K562 (cell line): ENCODE data around the gene NEK2. TPM values are rescaled to one million over a fixed set of nuclear protein-coding genes. Genes with fewer than 3 reads are reported as not detected.

Source experiments
- ATAC-seq: fragments of 200-7000 bp; cut with Tn5 transposase; 3 replicates; pipeline ENCODE4 v1.9.1; 2020; ENCODE audit warnings: moderate library complexity
- BruUV-seq: library from RNA; stranded (reverse); fragments of 400-500 nt; replicated peaks from 2 replicates; lab custom pipeline; 2021; lab: Mats Ljungman, UMichigan
- CTCF ChIA-PET: fragments of 300-600 bp; formaldehyde crosslinking; extraction: SDS; loops from one replicate; lab custom pipeline; 2021; ENCODE audit warnings: low intra/inter-chr PET ratio; lab: Yijun Ruan, JAX
- POLR2A ChIA-PET: fragments of 300-600, 350-650 bp; sonication (Branson Sonifier 250); formaldehyde crosslinking; extraction: SDS; loops from one replicate; lab custom pipeline; 2021; ENCODE audit warnings: antibody characterized with exemption, inconsistent platforms; lab: Yijun Ruan, JAX
- DNase-seq, 4 experiments: peaks; one replicate each; pipeline versions ENCODE4 v3.0.0 to v3.0.0-alpha.2; 2011 to 2018; ENCODE audit warnings: low spot score in 3 of 4, mixed read lengths in 3 of 4; ENCODE audit errors: extremely low read depth in 1 of 4
- FAIRE-seq: peaks from 2 replicates; lab custom pipeline; 2011; peaks lifted over from hg19 to GRCh38; lab: Jason Lieb, UNC
- H2AFZ ChIP-seq: 2 replicates; pipeline ENCODE4 v1.6.0; 2011; ENCODE audit warnings: low read depth, low read length, control low read depth, inconsistent platforms
- H3K27ac ChIP-seq: fragments of 200-600 bp; 3 replicates; pipeline ENCODE4 v1.8.0; 2011; ENCODE audit warnings: low read depth, mild to moderate bottlenecking, control low read depth, inconsistent platforms, low read length, moderate library complexity, mixed read lengths; ENCODE audit errors: extremely low read depth
- H3K27me3 ChIP-seq, 2 experiments: fragments of 300-600 bp in 1 of 2; 2 replicates in 1 of 2; 3 replicates in 1 of 2; pipeline versions ENCODE4 v1.6.0 to v1.8.0; 2011; ENCODE audit warnings: inconsistent platforms in 2 of 2, low read length in 2 of 2, mild to moderate bottlenecking in 1 of 2, mixed read lengths in 1 of 2, moderate library complexity in 1 of 2; ENCODE audit not compliant: control insufficient read depth in 2 of 2, insufficient read depth in 2 of 2
- H3K36me3 ChIP-seq: fragments of 300-600 bp; 3 replicates; pipeline ENCODE4 v1.8.0; 2011; ENCODE audit warnings: mild to moderate bottlenecking, low read length, inconsistent platforms; ENCODE audit not compliant: control insufficient read depth, insufficient read depth
- H3K4me1 ChIP-seq, 2 experiments: fragments of 200-600 bp in 1 of 2; replicated peaks in 1 of 2; 2 replicates in 1 of 2; 3 replicates in 1 of 2; pipeline versions ENCODE4 v1.5.1 to v1.8.0; 2011; ENCODE audit warnings: inconsistent platforms in 2 of 2, low read length in 2 of 2, mild to moderate bottlenecking in 1 of 2, mixed read lengths in 1 of 2, moderate library complexity in 1 of 2; ENCODE audit not compliant: control insufficient read depth in 2 of 2, insufficient read depth in 2 of 2
- H3K4me2 ChIP-seq: 2 replicates; pipeline ENCODE4 v1.6.1; 2011; ENCODE audit warnings: low read length, control low read depth, inconsistent platforms, mixed read lengths; ENCODE audit not compliant: insufficient read depth
- H3K4me3 ChIP-seq: fragments of 200-600 bp; sonication (generic), shearing (Covaris generic); 2 replicates; pipeline ENCODE4 v1.5.1; 2016; ENCODE audit warnings: control low read depth, inconsistent platforms
- H3K79me2 ChIP-seq: fragments of 200-600 bp; 3 replicates; pipeline ENCODE4 v1.8.0; 2011; ENCODE audit warnings: low read length, inconsistent platforms; ENCODE audit not compliant: control insufficient read depth, insufficient read depth
- H3K9ac ChIP-seq, 2 experiments: 2 replicates each; pipeline versions ENCODE4 v1.6.0 to v1.6.1; 2011; ENCODE audit warnings: low read depth in 2 of 2, low read length in 2 of 2, control low read depth in 1 of 2, inconsistent platforms in 1 of 2, mild to moderate bottlenecking in 1 of 2, mixed read lengths in 1 of 2; ENCODE audit not compliant: insufficient read depth in 1 of 2
- H3K9me1 ChIP-seq: one replicate; pipeline ENCODE4 v1.6.0; 2011; ENCODE audit warnings: inconsistent platforms, mild to moderate bottlenecking, low read length, moderate library complexity; ENCODE audit not compliant: control insufficient read depth, insufficient read depth
- H3K9me3 ChIP-seq: replicated peaks from 2 replicates; pipeline ENCODE4 v1.5.1; 2011; ENCODE audit warnings: low read depth, low read length, inconsistent platforms; ENCODE audit not compliant: control insufficient read depth, insufficient read depth
- H4K20me1 ChIP-seq: replicated peaks from 2 replicates; pipeline ENCODE4 v1.6.1; 2011; ENCODE audit warnings: low read length, inconsistent platforms, mixed read lengths; ENCODE audit not compliant: control insufficient read depth, insufficient read depth
- EP400 ChIP-seq: fragments of 450-650 bp; IDR thresholded peaks from 2 replicates; pipeline ENCODE4 v1.6.1; 2017; ENCODE audit warnings: antibody characterized with exemption, mild to moderate bottlenecking, moderate library complexity
- FOXO4 ChIP-seq: fragments of 450-650 bp; formaldehyde crosslinking; IDR thresholded peaks from 2 replicates; pipeline ENCODE4 v1.4.0; 2020; ENCODE audit warnings: mild to moderate bottlenecking, moderate library complexity
- HMG20B ChIP-seq: fragments of 250-450 bp; sonication (Bioruptor Pico); IDR thresholded peaks from 2 replicates; pipeline ENCODE4 v1.5.0; 2021; ENCODE audit warnings: mild to moderate bottlenecking
- MECOM ChIP-seq: fragments of 250-450 bp; sonication (Bioruptor Pico); IDR thresholded peaks from 2 replicates; pipeline ENCODE4 v1.8.0; 2022; ENCODE audit warnings: inconsistent platforms
- MYBL2 ChIP-seq, 2 experiments: fragments of 450-650 bp in 1 of 2; sonication (generic) in 1 of 2; formaldehyde crosslinking in 1 of 2; IDR thresholded peaks; 2 replicates each; pipeline versions ENCODE4 v1.6.1 to v1.8.1; 2017 to 2022; ENCODE audit warnings: borderline replicate concordance in 1 of 2, inconsistent platforms in 1 of 2, low read depth in 1 of 2, mild to moderate bottlenecking in 1 of 2, missing genetic modification reagents in 1 of 2, moderate library complexity in 1 of 2
- SOX6 ChIP-seq: fragments of 450-650 bp; IDR thresholded peaks from 2 replicates; pipeline ENCODE4 v1.6.1; 2014; ENCODE audit warnings: mild to moderate bottlenecking
- ZKSCAN1 ChIP-seq: fragments of 150-350 bp; IDR thresholded peaks from 2 replicates; pipeline ENCODE4 v1.6.1; 2016; ENCODE audit warnings: low read depth, low read length
- ZMIZ1 ChIP-seq, 2 experiments: fragments of 150-350 bp in 1 of 2; IDR thresholded peaks; 2 replicates each; pipeline ENCODE4 v1.6.1; 2012 to 2016; ENCODE audit warnings: low read depth in 2 of 2, low read length in 2 of 2, mild to moderate bottlenecking in 1 of 2, moderate library complexity in 1 of 2
- ZNF3 ChIP-seq: fragments of 250-450 bp; sonication (Bioruptor Pico); IDR thresholded peaks from 2 replicates; pipeline ENCODE4 v1.5.0; 2021; ENCODE audit warnings: mild to moderate bottlenecking, moderate library complexity
- ZNF398 ChIP-seq: fragments of 250-450 bp; sonication (Bioruptor Pico); IDR thresholded peaks from 2 replicates; pipeline ENCODE4 v1.8.0; 2021; ENCODE audit warnings: moderate library complexity, mild to moderate bottlenecking, inconsistent platforms
- ZNF561 ChIP-seq: fragments of 450-650 bp; formaldehyde crosslinking; conservative IDR thresholded peaks from 2 replicates; pipeline ENCODE4 v1.4.0; 2020; ENCODE audit warnings: mild to moderate bottlenecking, moderate library complexity
- WGBS: fragments of 100-300 bp; shearing (Covaris generic); methylation state at CpG from one replicate; pipeline ENCODE4 v1.1.6; 2016; ENCODE audit warnings: low coverage, mixed read lengths; ENCODE audit not compliant: insufficient coverage; ENCODE audit errors: missing lambda C conversion rate; 5-methylcytosine and 5-hydroxymethylcytosine counted together
- in situ Hi-C: fragments of 300-500 bp; cut with MboI; formaldehyde crosslinking; loops from 4 replicates; pipeline ENCODE4 v1.15.0; 2018; ENCODE audit warnings: inconsistent platforms, mixed read lengths
- intact Hi-C: fragments of 100-400 bp; cut with micrococcal nuclease; formaldehyde crosslinking; loops from 2 replicates; pipeline ENCODE4 v1.14.2; 2022
- polyA plus RNA-seq, 8 experiments: library from polyadenylated mRNA; depleted of rRNA in 4 of 8; stranded (reverse) in 5 of 8; unstranded in 3 of 8; fragments of >200 nt; fragmentation: Nextera tagmentation in 2 of 8; fragmentation: Illumina TruSeq in 1 of 8; extraction: Ambion mirVana in 2 of 8; extraction: Trizol in 1 of 8; gene quantifications; 2 replicates each; pipeline versions ENCODE4 v1.2.1 to v1.2.3, GENCODE V29; 2011 to 2014; ENCODE audit warnings: inconsistent platforms in 1 of 8, missing spikeins in 1 of 8
- total RNA-seq, 7 experiments: library from RNA; depleted of rRNA in 6 of 7; stranded (reverse); fragments of >200 nt in 6 of 7; fragmentation: Illumina TruSeq in 2 of 7; extraction: Trizol in 2 of 7; gene quantifications; 2 replicates each; pipeline versions ENCODE4 v1.2.1 to v1.2.3, GENCODE V29; 2011 to 2021; ENCODE audit warnings: low replicate concordance in 1 of 7

NEK2 gene
- total and polyA plus RNA-seq, 9 of the 15 experiments (the other 6 are each of a cell fraction or from before 2014, with no cell fraction given) = 30.0 to 74.7 (median 66.4) TPM

GRCh38 chr1:211621447-211622198, 53.8 kb downstream of the NEK2 start:
- TF ChIP-seq MECOM (CRISPR knock-in tag) (no peak), FOXO4 (CRISPR knock-in tag) (no peak), ZNF398 (CRISPR knock-in tag) (no peak), ZNF561 (CRISPR knock-in tag) (no peak), HMG20B (CRISPR knock-in tag) (no peak), ZKSCAN1 (no peak), ZNF3 (CRISPR knock-in tag) (no peak), SOX6 (no peak), ZMIZ1 (IDR thresholded peaks at IDR 0.05; ENCODE audit: low read depth in 2 of 2, low read length in 2 of 2) (no peak), EP400 (no peak), MYBL2 (IDR thresholded peaks at IDR 0.05; ENCODE audit: low read depth) (no peak), MYBL2 (CRISPR knock-in tag; IDR thresholded peaks at IDR 0.05; ENCODE audit: borderline replicate concordance) (no peak)
- Histone ChIP-seq H3K9me3 (no peaks in the 10 kb centered on the region), H3K27ac (no peak overlapping the region), H3K36me3 (no peaks in the 10 kb centered on the region), H3K9ac (peak overlapping the region in 1 of 2 experiments; percentile 62; a peak in 2 of 4 replicates), H3K4me2 (no peak overlapping the region), H2AFZ (no peak overlapping the region; the same call in 1 of the 2 replicates), H3K79me2 (no peaks in the 10 kb centered on the region), H3K27me3 (no peaks in the 10 kb centered on the region), H3K4me3 (no peak overlapping the region), H3K9me1 (no peaks in the 10 kb centered on the region), H4K20me1 (no peaks in the 10 kb centered on the region), H3K4me1 (peaks cover 9 to 22% of the 10 kb centered on the region in 2 experiments; a peak in 4 of 5 replicates)
- no peak for DNase-seq
- in situ Hi-C loops = no loop called here
- BruUV-seq = no TSS peak
- intact Hi-C loops = no loop called here
- ChIA-PET CTCF (no interaction called here), POLR2A (interaction anchor here (0.6 to 2.8 kb wide), 3 partner anchors 9 to 1299 kb away, joined by 3 to 21 read pairs (median 19); no protein-coding TSS in a partner anchor)
- 64% methylated on average over 9 of the region's 9 CpGs for WGBS
- FAIRE-seq = no peak
- no peak for ATAC-seq
